Measurements from ENCODE around the gene PTRH2. TPM values are rescaled to one million over a fixed set of nuclear protein-coding genes. Genes with fewer than 3 reads are reported as not detected.

PTRH2 gene
- polyA plus RNA-seq, 2 of the 4 experiments (the other 2 are of a cell fraction), result 109 to 169 TPM

- peak; percentile 8 to 35; a peak in 4 of 6 replicates for ATAC-seq
- peak overlapping the region; percentile 59 to 60 for H3K27ac ChIP-seq
Measured at GRCh38 chr17:59695945-59696681, 11.1 kb downstream of the PTRH2 start.

GRCh38 chr17:59694344-59694743 lies 12.9 kb downstream of the PTRH2 start:
- ChIA-PET CTCF (interaction anchor here (0.9 kb wide), 1 partner anchor 12 kb away, joined by 3 read pairs; no protein-coding TSS in a partner anchor), POLR2A (no interaction called here)
- Histone ChIP-seq H3K27ac (no peak overlapping the region), H3K9me3 (no peaks in the 10 kb centered on the region), H3K4me1 (peaks cover 33% of the 10 kb centered on the region; the same call in 2 of the 3 replicates), H3K4me2 (no peak overlapping the region), H3K4me3 (no peak overlapping the region)
- ATAC-seq (no peak), FAIRE-seq (no peak), DNase-seq (ENCODE audit: low read depth in 1 of 2, low spot score in 1 of 2) (no peak)
- 92% methylated on average over 2 of the region's 2 CpGs for WGBS (ENCODE audit: missing lambda C conversion rate)
- TF ChIP-seq, protein P1, sequence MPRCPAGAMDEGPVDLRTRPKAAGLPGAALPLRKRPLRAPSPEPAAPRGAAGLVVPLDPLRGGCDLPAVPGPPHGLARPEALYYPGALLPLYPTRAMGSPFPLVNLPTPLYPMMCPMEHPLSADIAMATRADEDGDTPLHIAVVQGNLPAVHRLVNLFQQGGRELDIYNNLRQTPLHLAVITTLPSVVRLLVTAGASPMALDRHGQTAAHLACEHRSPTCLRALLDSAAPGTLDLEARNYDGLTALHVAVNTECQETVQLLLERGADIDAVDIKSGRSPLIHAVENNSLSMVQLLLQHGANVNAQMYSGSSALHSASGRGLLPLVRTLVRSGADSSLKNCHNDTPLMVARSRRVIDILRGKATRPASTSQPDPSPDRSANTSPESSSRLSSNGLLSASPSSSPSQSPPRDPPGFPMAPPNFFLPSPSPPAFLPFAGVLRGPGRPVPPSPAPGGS (IDR thresholded peaks at IDR 0.05), result no peak
- TF ChIP-seq ZNF302 (CRISPR knock-in tag; IDR thresholded peaks at IDR 0.05), result no peak
- no peak for TF ChIP-seq GATA3 (IDR thresholded peaks at IDR 0.05; ENCODE audit: borderline replicate concordance)
- TF ChIP-seq RAD21 (conservative IDR thresholded peaks at IDR 0.05 in 1 of 2, IDR thresholded peaks at IDR 0.05 in 1 of 2), result no peak
- TF ChIP-seq ZC3H11A (IDR thresholded peaks at IDR 0.05), result no peak

More at GRCh38 chr17:59695945-59696681, 11.1 kb downstream of the PTRH2 start:
- Histone ChIP-seq H3K9me3 (no peaks in the 10 kb centered on the region), H3K4me1 (peaks cover 33% of the 10 kb centered on the region; the same call in 2 of the 3 replicates), H3K4me2 (peak overlapping the region; percentile 31; the same call in 2 of the 3 replicates), H3K4me3 (no peak overlapping the region)
- peak in 1 of 2 experiments; percentile 73; a peak in 2 of 5 replicates for TF ChIP-seq JUN (IDR thresholded peaks at IDR 0.05)
- no peak for TF ChIP-seq ZC3H11A (IDR thresholded peaks at IDR 0.05)
- peak; percentile 34 to 90; a peak in 3 of 4 replicates for TF ChIP-seq CEBPB (IDR thresholded peaks at IDR 0.05)
- no peak for TF ChIP-seq ZFP36 (IDR thresholded peaks at IDR 0.05; ENCODE audit: borderline replicate concordance, partially characterized antibody)
- TF ChIP-seq POLR2AphosphoS2 (conservative IDR thresholded peaks at IDR 0.05; ENCODE audit: low read length), result 0 out of 2 replicates have a peak, but pooled peaks have one; percentile 31
- TF ChIP-seq, protein P2, sequence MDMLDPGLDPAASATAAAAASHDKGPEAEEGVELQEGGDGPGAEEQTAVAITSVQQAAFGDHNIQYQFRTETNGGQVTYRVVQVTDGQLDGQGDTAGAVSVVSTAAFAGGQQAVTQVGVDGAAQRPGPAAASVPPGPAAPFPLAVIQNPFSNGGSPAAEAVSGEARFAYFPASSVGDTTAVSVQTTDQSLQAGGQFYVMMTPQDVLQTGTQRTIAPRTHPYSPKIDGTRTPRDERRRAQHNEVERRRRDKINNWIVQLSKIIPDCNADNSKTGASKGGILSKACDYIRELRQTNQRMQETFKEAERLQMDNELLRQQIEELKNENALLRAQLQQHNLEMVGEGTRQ (IDR thresholded peaks at IDR 0.05), result no peak
- peak in 1 of 2 experiments; percentile 3; a peak in 1 of 5 replicates for TF ChIP-seq RAD21 (conservative IDR thresholded peaks at IDR 0.05 in 1 of 2, IDR thresholded peaks at IDR 0.05 in 1 of 2)
- no peak for TF ChIP-seq ZSCAN20 (CRISPR knock-in tag; IDR thresholded peaks at IDR 0.05)
- TF ChIP-seq EP300 (IDR thresholded peaks at IDR 0.05), result peak in 1 of 2 experiments; percentile 42; a peak in 1 of 5 replicates
- TF ChIP-seq, protein P3, sequence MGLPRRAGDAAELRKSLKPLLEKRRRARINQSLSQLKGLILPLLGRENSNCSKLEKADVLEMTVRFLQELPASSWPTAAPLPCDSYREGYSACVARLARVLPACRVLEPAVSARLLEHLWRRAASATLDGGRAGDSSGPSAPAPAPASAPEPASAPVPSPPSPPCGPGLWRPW (IDR thresholded peaks at IDR 0.05), result peak; percentile 74
- TF ChIP-seq, protein P4, sequence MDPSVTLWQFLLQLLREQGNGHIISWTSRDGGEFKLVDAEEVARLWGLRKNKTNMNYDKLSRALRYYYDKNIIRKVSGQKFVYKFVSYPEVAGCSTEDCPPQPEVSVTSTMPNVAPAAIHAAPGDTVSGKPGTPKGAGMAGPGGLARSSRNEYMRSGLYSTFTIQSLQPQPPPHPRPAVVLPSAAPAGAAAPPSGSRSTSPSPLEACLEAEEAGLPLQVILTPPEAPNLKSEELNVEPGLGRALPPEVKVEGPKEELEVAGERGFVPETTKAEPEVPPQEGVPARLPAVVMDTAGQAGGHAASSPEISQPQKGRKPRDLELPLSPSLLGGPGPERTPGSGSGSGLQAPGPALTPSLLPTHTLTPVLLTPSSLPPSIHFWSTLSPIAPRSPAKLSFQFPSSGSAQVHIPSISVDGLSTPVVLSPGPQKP (IDR thresholded peaks at IDR 0.05; ENCODE audit: low read depth, low read length), result no peak
- DNase-seq (ENCODE audit: low read depth in 1 of 2, low spot score in 1 of 2) (peak in 1 of 2 experiments; percentile 36), FAIRE-seq (no peak)
- CTCF ChIA-PET, result no interaction called here
- POLR2A ChIA-PET, result no interaction called here
- 41% methylated on average over 3 of the region's 3 CpGs for WGBS (ENCODE audit: missing lambda C conversion rate)

GRCh38 chr17:59693582-59693981 lies 13.6 kb downstream of the PTRH2 start:
- Histone ChIP-seq H3K4me1 (peaks cover 33% of the 10 kb centered on the region; the same call in 2 of the 3 replicates), H3K4me2 (no peak overlapping the region), H3K9me3 (no peaks in the 10 kb centered on the region), H3K4me3 (no peak overlapping the region), H3K27ac (no peak overlapping the region)
- WGBS (ENCODE audit: missing lambda C conversion rate), result 91% methylated on average over 7 of the region's 7 CpGs
- ATAC-seq (peak in 1 of 2 experiments; percentile 12; a peak in 3 of 6 replicates), FAIRE-seq (no peak), DNase-seq (ENCODE audit: low read depth in 1 of 2, low spot score in 1 of 2) (no peak)
- POLR2A ChIA-PET, result no interaction called here
- TF ChIP-seq EP300 (IDR thresholded peaks at IDR 0.05), result no peak
- no peak for TF ChIP-seq ZC3H11A (IDR thresholded peaks at IDR 0.05)
- no peak for TF ChIP-seq ZFP36 (IDR thresholded peaks at IDR 0.05; ENCODE audit: borderline replicate concordance, partially characterized antibody)
- TF ChIP-seq MAFK (IDR thresholded peaks at IDR 0.05; ENCODE audit: partially characterized antibody), result no peak
- no peak for TF ChIP-seq SMC3 (IDR thresholded peaks at IDR 0.05)
- TF ChIP-seq GATA3 (IDR thresholded peaks at IDR 0.05; ENCODE audit: borderline replicate concordance), result no peak
- TF ChIP-seq FOXS1 (CRISPR knock-in tag; IDR thresholded peaks at IDR 0.05), result no peak
- TF ChIP-seq, protein P1 (IDR thresholded peaks at IDR 0.05), result no peak
- CTCF ChIA-PET, result interaction anchor here (0.9 kb wide), 1 partner anchor 12 kb away, joined by 3 read pairs; no protein-coding TSS in a partner anchor
